Measurements from ENCODE around the gene TMEM245.

DNA sequence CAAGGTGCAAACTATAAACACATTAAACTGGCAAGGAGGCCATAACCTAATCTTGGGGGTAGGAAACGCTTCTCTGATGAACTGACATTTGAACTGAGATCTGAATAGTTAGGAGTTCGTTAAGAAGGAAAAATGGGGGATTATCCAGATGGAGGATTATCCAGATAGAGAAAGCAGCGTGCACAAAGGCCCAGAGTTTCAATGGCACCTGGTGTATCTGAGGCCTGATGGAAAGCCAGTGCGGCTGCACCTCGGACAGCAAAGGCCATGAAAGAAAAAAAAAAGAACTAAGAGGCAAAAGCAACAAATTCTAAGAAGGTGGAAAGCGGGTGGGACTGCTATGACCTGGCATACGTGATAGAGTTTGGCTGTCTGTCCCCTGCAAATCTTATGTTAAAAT, 93.4 kb downstream of the TMEM245 start:
- TF ChIP-seq EZH2phosphoT487 (IDR thresholded peaks at IDR 0.05; ENCODE audit: insufficient read depth, low read depth): no peak
- no peak for TF ChIP-seq EZH2 (IDR thresholded peaks at IDR 0.05; ENCODE audit: insufficient read depth, poor library complexity, severe bottlenecking)

Data from GM23248 (cell line).